ENCODE measurements around the gene TEX53. TPM values are rescaled to one million over a fixed set of nuclear protein-coding genes. Genes with fewer than 3 reads are reported as not detected.

TEX53 gene
- polyA plus RNA-seq, 3 donors, result not detected

- Histone ChIP-seq H3K9me3 (replicated peaks in 1 of 2; ENCODE audit: control insufficient read depth in 1 of 2, insufficient read depth in 1 of 2, low read length in 2 of 2) (no peaks in the 10 kb centered on the region), H3K27ac (ENCODE audit: low read depth in 1 of 2, low read length in 2 of 2) (peak overlapping the region; percentile 91 to 93), H2AFZ (ENCODE audit: insufficient read depth, low read depth, low read length, poor library complexity, severe bottlenecking) (peak overlapping the region; percentile 19), H3K4me3 (replicated peaks in 1 of 3; ENCODE audit: low read depth in 2 of 3, low read length in 3 of 3) (peak overlapping the region in 1 of 3 experiments; percentile 18), H3K27me3 (ENCODE audit: control insufficient read depth in 2 of 2, insufficient read depth in 2 of 2, low read length in 2 of 2) (no peaks in the 10 kb centered on the region), H3K79me2 (ENCODE audit: insufficient read depth, low read length) (peaks cover 55% of the 10 kb centered on the region), H3K4me2 (replicated peaks; ENCODE audit: extremely low read depth, low read length, poor library complexity, severe bottlenecking) (peak overlapping the region; percentile 17), H3K4me1 (ENCODE audit: control insufficient read depth in 1 of 2, insufficient read depth in 2 of 2, low read length in 2 of 2) (peaks cover 70 to 78% of the 10 kb centered on the region in 2 donors), H3K9ac (ENCODE audit: insufficient read depth, low read length, poor library complexity, severe bottlenecking) (peak overlapping the region; percentile 52), H3K36me3 (replicated peaks in 1 of 2; ENCODE audit: control insufficient read depth in 1 of 2, insufficient read depth in 2 of 2, low read length in 2 of 2) (peaks cover 2 to 14% of the 10 kb centered on the region in 2 donors), H4K20me1 (ENCODE audit: insufficient read depth, low read length) (peaks cover 5% of the 10 kb centered on the region)
- peaks cover 0 to 4% (median 0%) of the 10 kb centered on the region in 3 donors for H3K27me3 Mint-ChIP-seq (ENCODE audit: low read depth in 3 of 3)
- TF ChIP-seq CTCF (IDR thresholded peaks at IDR 0.05), result no peak
- H3K27ac Mint-ChIP-seq, result peak overlapping the region; percentile 95 to 100 (median 97)
- H3K9me3 Mint-ChIP-seq, result no peaks in the 10 kb centered on the region
- H3K4me1 Mint-ChIP-seq, result peaks cover 68% of the 10 kb centered on the region
- WGBS (ENCODE audit: insufficient coverage), result 7% methylated on average over 3 of the region's 4 CpGs
- peak; percentile 81 to 90 (median 89) for DNase-seq
- intact Hi-C loops (cut with micrococcal nuclease), result loop anchor here in 1 of 2 donors (10.0 kb wide), 1 partner anchor 132 kb away; no protein-coding TSS in a partner anchor
- H3K36me3 Mint-ChIP-seq, result peaks cover 23 to 24% of the 10 kb centered on the region in 2 donors
- peak overlapping the region; percentile 53 to 82 for H3K4me3 Mint-ChIP-seq
Measured at GRCh38 chr9:114616684-114617520, 40.7 kb downstream of the TEX53 start.

DNA sequence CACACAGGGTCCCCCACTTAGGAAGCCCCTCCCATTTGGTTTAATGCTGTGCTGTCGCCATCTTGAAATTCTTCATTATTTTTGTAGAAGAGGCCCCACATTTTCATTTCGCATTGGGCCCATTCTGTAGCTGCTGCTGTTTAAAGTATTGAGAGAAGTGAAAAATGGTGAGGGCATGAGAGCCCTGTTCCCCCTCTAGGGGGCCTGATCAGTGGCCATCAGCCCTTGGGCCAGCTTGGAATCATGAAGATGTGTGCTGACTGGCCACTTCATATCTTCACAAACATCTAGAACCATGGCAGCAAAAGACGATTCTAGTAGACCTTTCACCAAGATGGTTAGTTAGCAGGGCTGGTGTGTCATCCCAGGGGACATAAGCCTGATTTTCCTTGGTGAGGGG lies 43.2 kb downstream of the TEX53 start:
- H3K36me3 Mint-ChIP-seq, result peaks cover 12 to 13% of the 10 kb centered on the region in 2 donors
- 100% methylated on average over 2 of the region's 3 CpGs for WGBS (ENCODE audit: insufficient coverage)
- no peak overlapping the region for H3K4me3 ChIP-seq (replicated peaks in 1 of 3; ENCODE audit: low read depth in 2 of 3, low read length in 3 of 3)
- peaks cover 5% of the 10 kb centered on the region for H4K20me1 ChIP-seq (ENCODE audit: insufficient read depth, low read length)
- H2AFZ ChIP-seq (ENCODE audit: insufficient read depth, low read depth, low read length, poor library complexity, severe bottlenecking), result no peak overlapping the region
- peaks cover 72 to 82% of the 10 kb centered on the region in 2 donors for H3K4me1 ChIP-seq (ENCODE audit: control insufficient read depth in 1 of 2, insufficient read depth in 2 of 2, low read length in 2 of 2)
- H3K27ac Mint-ChIP-seq, result peak overlapping the region in 4 of 7 donors; percentile 12 to 69 (median 50)
- H3K4me3 Mint-ChIP-seq, result peak overlapping the region in 1 of 2 donors; percentile 30
- H3K27me3 Mint-ChIP-seq (ENCODE audit: low read depth in 3 of 3), result peaks cover 0 to 6% (median 0%) of the 10 kb centered on the region in 3 donors
- no peaks in the 10 kb centered on the region for H3K36me3 ChIP-seq (replicated peaks in 1 of 2; ENCODE audit: control insufficient read depth in 1 of 2, insufficient read depth in 2 of 2, low read length in 2 of 2)
- no peak for DNase-seq
- no peaks in the 10 kb centered on the region for H3K9me3 ChIP-seq (replicated peaks in 1 of 2; ENCODE audit: control insufficient read depth in 1 of 2, insufficient read depth in 1 of 2, low read length in 2 of 2)
- H3K27me3 ChIP-seq (ENCODE audit: control insufficient read depth in 2 of 2, insufficient read depth in 2 of 2, low read length in 2 of 2), result no peaks in the 10 kb centered on the region
- no peak overlapping the region for H3K27ac ChIP-seq (ENCODE audit: low read depth in 1 of 2, low read length in 2 of 2)
- peaks cover 73% of the 10 kb centered on the region for H3K4me1 Mint-ChIP-seq
- no peak overlapping the region for H3K9ac ChIP-seq (ENCODE audit: insufficient read depth, low read length, poor library complexity, severe bottlenecking)
- peaks cover 44% of the 10 kb centered on the region for H3K79me2 ChIP-seq (ENCODE audit: insufficient read depth, low read length)
- no peaks in the 10 kb centered on the region for H3K9me3 Mint-ChIP-seq
- intact Hi-C loops (cut with micrococcal nuclease), result loop anchor here in 1 of 2 donors (10.0 kb wide), 1 partner anchor 130 kb away; no protein-coding TSS in a partner anchor
- no peak overlapping the region for H3K4me2 ChIP-seq (replicated peaks; ENCODE audit: extremely low read depth, low read length, poor library complexity, severe bottlenecking)
- TF ChIP-seq CTCF (IDR thresholded peaks at IDR 0.05), result no peak

Data from CD14-positive monocyte (primary cell).